SK-N-SH treated with all-trans-retinoic acid at 6 μM for 48 hours (cell line): ENCODE measurements around the gene DMBT1.

Experiments used
- BACH2 ChIP-seq: fragments of 250-450 bp; sonication (Bioruptor Pico); IDR thresholded peaks from 2 replicates; pipeline ENCODE4 v1.9.0; 2021; ENCODE audit warnings: mild to moderate bottlenecking, borderline replicate concordance
- CREB5 ChIP-seq: fragments of 250-450 bp; sonication (Bioruptor Pico); IDR thresholded peaks from 2 replicates; pipeline ENCODE4 v1.5.1; 2020; ENCODE audit warnings: low read depth, mild to moderate bottlenecking, moderate library complexity
- ISL1 ChIP-seq: fragments of 250-450 bp; sonication (Bioruptor Pico); IDR thresholded peaks from 2 replicates; pipeline ENCODE4 v2.1.2; 2022; ENCODE audit warnings: mild to moderate bottlenecking, moderate library complexity
- PATZ1 ChIP-seq: fragments of 250-450 bp; sonication (Bioruptor Pico); IDR thresholded peaks from 2 replicates; pipeline ENCODE4 v1.8.0; 2020; ENCODE audit warnings: mild to moderate bottlenecking, moderate library complexity, borderline replicate concordance
- TOX ChIP-seq: fragments of 250-450 bp; sonication (Bioruptor Pico); IDR thresholded peaks from 2 replicates; pipeline ENCODE4 v1.8.0; 2021; ENCODE audit warnings: mild to moderate bottlenecking, moderate library complexity, borderline replicate concordance
- ZC3H10 ChIP-seq: fragments of 250-450 bp; sonication (Bioruptor Pico); IDR thresholded peaks from 2 replicates; pipeline ENCODE4 v1.5.1; 2021; ENCODE audit warnings: mild to moderate bottlenecking, moderate library complexity
- ZFP3 ChIP-seq: fragments of 250-450 bp; sonication (Bioruptor Pico); IDR thresholded peaks from 2 replicates; pipeline ENCODE4 v1.5.0; 2020; ENCODE audit warnings: mild to moderate bottlenecking, moderate library complexity
- ZNF565 ChIP-seq: fragments of 450-650 bp; formaldehyde crosslinking; conservative IDR thresholded peaks from 2 replicates; pipeline ENCODE4 v1.5.0; 2020; ENCODE audit warnings: low read depth, mild to moderate bottlenecking, moderate library complexity

- no peak for TF ChIP-seq TOX
- TF ChIP-seq PATZ1 (CRISPR knock-in tag) = no peak
- TF ChIP-seq ISL1 (CRISPR knock-in tag) = no peak
- no peak for TF ChIP-seq BACH2
- no peak for TF ChIP-seq ZFP3 (CRISPR knock-in tag)
- no peak for TF ChIP-seq ZNF565
- TF ChIP-seq CREB5 (CRISPR knock-in tag) = no peak
- no peak for TF ChIP-seq ZC3H10 (CRISPR knock-in tag)
These were observed 1.2 kb downstream of the DMBT1 start for GRCh38 chr10:122561792-122562191.
